ENCODE data around the gene ABCB4. TPM values are rescaled to one million over a fixed set of nuclear protein-coding genes. Genes with fewer than 3 reads are reported as not detected.

ABCB4 gene
- total RNA-seq, 2 donors from 2014 or later = 0.05 to 1.1 TPM

DNA sequence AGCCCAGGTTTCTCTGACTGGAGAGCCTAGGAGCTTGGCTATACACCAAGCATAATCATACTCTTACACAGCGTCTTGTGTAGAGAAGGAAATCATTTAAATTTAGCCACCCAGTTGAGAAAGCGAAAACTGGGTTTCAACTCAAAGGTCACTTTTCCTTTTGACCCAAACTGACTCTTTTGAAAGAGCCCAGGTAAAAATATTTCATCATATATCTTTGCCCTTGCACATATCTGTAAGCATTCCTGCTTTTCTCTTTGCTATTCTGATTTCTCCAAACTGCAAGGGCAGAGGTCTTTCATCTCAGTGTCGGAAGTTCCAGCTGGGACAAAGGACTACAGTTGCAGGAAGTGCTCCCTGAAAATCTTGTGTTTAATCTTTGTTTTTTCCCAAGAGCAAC, 22.0 kb upstream of the ABCB4 start:
- 88% methylated on average over 3 of the region's 3 CpGs for WGBS
- intact Hi-C loops (cut with DNase I) = no loop called here
- TF ChIP-seq POLR2AphosphoS5 (IDR thresholded peaks at IDR 0.05) (no peak), POLR2A (IDR thresholded peaks at IDR 0.05) (no peak)
- TF ChIP-seq, protein P1, sequence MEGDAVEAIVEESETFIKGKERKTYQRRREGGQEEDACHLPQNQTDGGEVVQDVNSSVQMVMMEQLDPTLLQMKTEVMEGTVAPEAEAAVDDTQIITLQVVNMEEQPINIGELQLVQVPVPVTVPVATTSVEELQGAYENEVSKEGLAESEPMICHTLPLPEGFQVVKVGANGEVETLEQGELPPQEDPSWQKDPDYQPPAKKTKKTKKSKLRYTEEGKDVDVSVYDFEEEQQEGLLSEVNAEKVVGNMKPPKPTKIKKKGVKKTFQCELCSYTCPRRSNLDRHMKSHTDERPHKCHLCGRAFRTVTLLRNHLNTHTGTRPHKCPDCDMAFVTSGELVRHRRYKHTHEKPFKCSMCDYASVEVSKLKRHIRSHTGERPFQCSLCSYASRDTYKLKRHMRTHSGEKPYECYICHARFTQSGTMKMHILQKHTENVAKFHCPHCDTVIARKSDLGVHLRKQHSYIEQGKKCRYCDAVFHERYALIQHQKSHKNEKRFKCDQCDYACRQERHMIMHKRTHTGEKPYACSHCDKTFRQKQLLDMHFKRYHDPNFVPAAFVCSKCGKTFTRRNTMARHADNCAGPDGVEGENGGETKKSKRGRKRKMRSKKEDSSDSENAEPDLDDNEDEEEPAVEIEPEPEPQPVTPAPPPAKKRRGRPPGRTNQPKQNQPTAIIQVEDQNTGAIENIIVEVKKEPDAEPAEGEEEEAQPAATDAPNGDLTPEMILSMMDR (IDR thresholded peaks at IDR 0.05) = no peak
- no peak overlapping the region for H3K27ac ChIP-seq
- H3K36me3 ChIP-seq = no peaks in the 10 kb centered on the region
- no peak for DNase-seq (ENCODE audit: low spot score)
- H3K4me3 ChIP-seq = no peak overlapping the region
- H3K4me1 ChIP-seq (replicated peaks) = no peaks in the 10 kb centered on the region
- H3K9me3 ChIP-seq = no peaks in the 10 kb centered on the region
- no peaks in the 10 kb centered on the region for H3K27me3 ChIP-seq (replicated peaks; ENCODE audit: insufficient read depth)

DNA sequence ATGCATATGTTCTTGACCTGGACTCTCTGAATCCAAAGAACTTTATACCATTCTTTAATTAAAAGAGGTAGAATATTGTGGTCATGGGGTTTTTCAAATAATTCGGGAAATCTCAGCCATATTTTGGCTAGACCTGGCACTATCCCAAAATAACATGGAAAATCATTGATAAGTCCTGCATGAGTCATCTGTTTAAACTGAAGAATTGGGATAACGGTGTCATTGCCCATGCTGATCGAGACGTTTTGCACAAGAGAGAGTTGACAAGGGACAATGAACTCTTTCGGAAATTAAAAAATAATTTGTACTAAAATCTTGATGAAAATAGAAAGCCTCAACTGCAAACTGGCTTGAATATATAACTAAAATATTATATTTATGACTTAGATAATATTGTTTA, 19.9 kb upstream of the ABCB4 start:
- no peak overlapping the region for H3K4me3 ChIP-seq
- intact Hi-C loops (cut with DNase I) = no loop called here
- WGBS = 79% methylated on average over 5 of the region's 5 CpGs
- DNase-seq (ENCODE audit: low spot score) = no peak
- no peak overlapping the region for H3K27ac ChIP-seq
- no peaks in the 10 kb centered on the region for H3K4me1 ChIP-seq (replicated peaks)
- TF ChIP-seq, protein P1 (IDR thresholded peaks at IDR 0.05) = no peak
- TF ChIP-seq POLR2AphosphoS5 (IDR thresholded peaks at IDR 0.05) (no peak), POLR2A (IDR thresholded peaks at IDR 0.05) (no peak)
- no peaks in the 10 kb centered on the region for H3K9me3 ChIP-seq
- H3K27me3 ChIP-seq (replicated peaks; ENCODE audit: insufficient read depth) = no peaks in the 10 kb centered on the region
- no peaks in the 10 kb centered on the region for H3K36me3 ChIP-seq

DNA sequence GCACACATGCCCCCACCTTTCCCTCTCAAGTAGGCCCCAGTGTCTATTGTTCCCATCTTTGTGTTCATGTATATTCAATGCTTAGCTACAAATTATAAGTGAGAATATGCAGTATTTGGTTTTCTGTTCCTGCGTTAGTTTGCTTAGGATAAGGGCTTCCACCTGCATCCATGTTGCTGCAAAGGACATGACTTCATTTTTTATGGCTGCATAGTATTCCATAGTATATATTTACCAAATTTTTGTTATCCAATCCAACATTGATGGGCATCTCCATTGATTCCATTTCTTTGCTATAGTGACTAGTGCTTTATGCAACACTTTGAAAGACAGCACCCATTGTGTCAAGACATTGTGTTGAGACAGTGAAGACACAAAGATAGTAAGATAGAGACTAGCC, 19.0 kb upstream of the ABCB4 start:
- Histone ChIP-seq H3K27me3 (replicated peaks; ENCODE audit: insufficient read depth) (no peaks in the 10 kb centered on the region), H3K27ac (no peak overlapping the region), H3K9me3 (no peaks in the 10 kb centered on the region), H3K36me3 (no peaks in the 10 kb centered on the region), H3K4me1 (replicated peaks) (no peaks in the 10 kb centered on the region), H3K4me3 (no peak overlapping the region)
- TF ChIP-seq POLR2AphosphoS5 (IDR thresholded peaks at IDR 0.05) = no peak
- no peak for TF ChIP-seq POLR2A (IDR thresholded peaks at IDR 0.05)
- TF ChIP-seq, protein P1 (IDR thresholded peaks at IDR 0.05) = no peak
- no peak for DNase-seq (ENCODE audit: low spot score)
- intact Hi-C loops (cut with DNase I) = no loop called here
- WGBS = 98% methylated on average over 1 of the region's 1 CpG

DNA sequence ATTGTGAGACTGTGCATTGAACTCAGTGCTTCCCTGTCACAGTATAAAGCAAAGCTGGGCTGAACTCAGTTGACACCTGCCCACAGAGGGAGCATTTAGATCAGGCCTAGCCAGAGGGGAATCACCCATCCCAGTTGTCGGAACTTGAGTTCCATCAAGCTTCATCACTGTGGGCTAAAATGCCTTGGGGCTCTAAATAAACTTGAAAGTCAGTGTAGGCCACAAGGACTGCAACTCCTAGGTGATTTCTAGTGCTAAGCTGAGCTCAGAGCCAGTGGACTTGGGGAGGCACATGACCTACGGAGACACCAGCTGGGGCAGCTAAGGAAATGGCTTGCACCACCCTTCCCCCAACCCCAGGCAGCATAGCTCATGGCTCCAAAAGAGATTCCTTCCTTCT, 7.7 kb upstream of the ABCB4 start:
- Histone ChIP-seq H3K27me3 (replicated peaks; ENCODE audit: insufficient read depth) (no peaks in the 10 kb centered on the region), H3K4me1 (replicated peaks) (no peaks in the 10 kb centered on the region), H3K4me3 (no peak overlapping the region), H3K36me3 (no peaks in the 10 kb centered on the region), H3K27ac (no peak overlapping the region), H3K9me3 (no peaks in the 10 kb centered on the region)
- WGBS = 93% methylated on average over 2 of the region's 2 CpGs
- no peak for DNase-seq (ENCODE audit: low spot score)
- TF ChIP-seq POLR2A (IDR thresholded peaks at IDR 0.05) (no peak), POLR2AphosphoS5 (IDR thresholded peaks at IDR 0.05) (no peak)
- TF ChIP-seq, protein P1 (IDR thresholded peaks at IDR 0.05) = no peak
- intact Hi-C loops (cut with DNase I) = no loop called here

DNA sequence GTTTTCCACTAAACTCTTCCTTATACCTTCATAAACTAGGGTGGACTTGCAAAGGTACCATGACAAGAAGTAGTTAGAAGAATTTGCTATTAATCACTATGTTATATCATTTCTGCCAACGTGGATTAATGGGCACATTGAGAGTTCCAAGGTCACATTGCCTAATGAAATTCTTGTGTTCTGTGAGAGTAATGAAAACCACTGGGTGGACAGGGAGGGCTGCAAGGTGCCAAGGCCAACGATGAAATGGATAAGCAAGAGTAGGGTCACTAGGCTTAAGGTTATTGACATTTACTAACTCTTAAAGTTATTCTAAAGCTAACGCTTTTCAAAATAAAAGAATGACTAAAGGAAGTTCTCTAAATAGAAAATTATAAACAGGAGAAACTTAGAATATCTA, 6.6 kb upstream of the ABCB4 start:
- Histone ChIP-seq H3K9me3 (no peaks in the 10 kb centered on the region), H3K4me1 (replicated peaks) (no peaks in the 10 kb centered on the region), H3K27me3 (replicated peaks; ENCODE audit: insufficient read depth) (no peaks in the 10 kb centered on the region), H3K36me3 (no peaks in the 10 kb centered on the region), H3K4me3 (no peak overlapping the region), H3K27ac (no peak overlapping the region)
- no peak for DNase-seq (ENCODE audit: low spot score)
- TF ChIP-seq, protein P1 (IDR thresholded peaks at IDR 0.05) = no peak
- TF ChIP-seq POLR2A (IDR thresholded peaks at IDR 0.05) (no peak), POLR2AphosphoS5 (IDR thresholded peaks at IDR 0.05) (no peak)
- 78% methylated on average over 3 of the region's 3 CpGs for whole genome bisulfite sequencing
- intact Hi-C loops (cut with DNase I) = no loop called here

Measured in prostate gland (tissue), 2 donors.